Measurements from ENCODE around the gene NRP2.

DNA sequence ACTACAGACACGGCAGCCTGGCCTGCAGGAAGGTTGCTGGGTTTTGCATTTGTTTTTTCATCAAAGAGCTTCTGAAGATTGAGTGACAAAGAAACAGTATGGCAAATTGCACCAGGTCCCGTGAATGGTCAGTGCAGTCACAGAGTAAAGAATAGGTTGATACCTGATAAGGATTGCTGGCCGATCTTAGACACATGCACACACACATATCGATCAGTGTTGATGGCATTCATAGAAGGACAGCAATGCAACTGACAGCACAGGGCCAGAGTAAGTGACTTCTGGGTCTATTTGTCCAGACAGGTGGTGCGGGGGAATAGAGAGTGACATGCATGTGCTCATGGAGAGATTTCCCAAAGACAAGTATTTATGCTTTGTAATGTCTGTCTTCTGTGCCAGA lies 42.8 kb downstream of the NRP2 start:
- TF ChIP-seq, protein P1, sequence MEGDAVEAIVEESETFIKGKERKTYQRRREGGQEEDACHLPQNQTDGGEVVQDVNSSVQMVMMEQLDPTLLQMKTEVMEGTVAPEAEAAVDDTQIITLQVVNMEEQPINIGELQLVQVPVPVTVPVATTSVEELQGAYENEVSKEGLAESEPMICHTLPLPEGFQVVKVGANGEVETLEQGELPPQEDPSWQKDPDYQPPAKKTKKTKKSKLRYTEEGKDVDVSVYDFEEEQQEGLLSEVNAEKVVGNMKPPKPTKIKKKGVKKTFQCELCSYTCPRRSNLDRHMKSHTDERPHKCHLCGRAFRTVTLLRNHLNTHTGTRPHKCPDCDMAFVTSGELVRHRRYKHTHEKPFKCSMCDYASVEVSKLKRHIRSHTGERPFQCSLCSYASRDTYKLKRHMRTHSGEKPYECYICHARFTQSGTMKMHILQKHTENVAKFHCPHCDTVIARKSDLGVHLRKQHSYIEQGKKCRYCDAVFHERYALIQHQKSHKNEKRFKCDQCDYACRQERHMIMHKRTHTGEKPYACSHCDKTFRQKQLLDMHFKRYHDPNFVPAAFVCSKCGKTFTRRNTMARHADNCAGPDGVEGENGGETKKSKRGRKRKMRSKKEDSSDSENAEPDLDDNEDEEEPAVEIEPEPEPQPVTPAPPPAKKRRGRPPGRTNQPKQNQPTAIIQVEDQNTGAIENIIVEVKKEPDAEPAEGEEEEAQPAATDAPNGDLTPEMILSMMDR (IDR thresholded peaks at IDR 0.05; ENCODE audit: insufficient read depth, low read depth, low read length) = no peak
- TF ChIP-seq EZH2 (IDR thresholded peaks at IDR 0.05; ENCODE audit: insufficient read depth, low read length) = no peak

Data from astrocyte (in vitro differentiated cells and primary cell).